ENCODE measurements around the gene PEAR1. TPM values are rescaled to one million over a fixed set of nuclear protein-coding genes. Genes with fewer than 3 reads are reported as not detected.

The PEAR1 gene
- total RNA-seq, 2 experiments from 2014 or later, result not detected

- Histone ChIP-seq H2AFZ (ENCODE audit: low read length) (no peak overlapping the region), H3K4me3 (ENCODE audit: low read depth, low read length, poor library complexity, severe bottlenecking) (no peak overlapping the region), H3K36me3 (ENCODE audit: insufficient read depth, low read length) (no peaks in the 10 kb centered on the region), H3K4me2 (ENCODE audit: low read length) (no peak overlapping the region), H3K4me1 (ENCODE audit: insufficient read depth, low read length, poor library complexity, severe bottlenecking) (no peaks in the 10 kb centered on the region), H3K27ac (ENCODE audit: low read depth, low read length, poor library complexity, severe bottlenecking) (no peak overlapping the region), H3K9me2 (ENCODE audit: insufficient read depth, low read length) (no peaks in the 10 kb centered on the region), H3K79me2 (ENCODE audit: insufficient read depth, low read depth, low read length) (no peaks in the 10 kb centered on the region), H4K20me1 (ENCODE audit: insufficient read depth, low read length) (no peaks in the 10 kb centered on the region), H3K9me3 (ENCODE audit: low read length) (no peaks in the 10 kb centered on the region)
- DNase-seq (ENCODE audit: low spot score), result no peak
- intact Hi-C loops (cut with micrococcal nuclease; ENCODE audit: unreplicated experiment), result no loop called here
- CTCF ChIA-PET (ENCODE audit: unreplicated experiment), result no interaction called here
- TF ChIP-seq, protein P1, sequence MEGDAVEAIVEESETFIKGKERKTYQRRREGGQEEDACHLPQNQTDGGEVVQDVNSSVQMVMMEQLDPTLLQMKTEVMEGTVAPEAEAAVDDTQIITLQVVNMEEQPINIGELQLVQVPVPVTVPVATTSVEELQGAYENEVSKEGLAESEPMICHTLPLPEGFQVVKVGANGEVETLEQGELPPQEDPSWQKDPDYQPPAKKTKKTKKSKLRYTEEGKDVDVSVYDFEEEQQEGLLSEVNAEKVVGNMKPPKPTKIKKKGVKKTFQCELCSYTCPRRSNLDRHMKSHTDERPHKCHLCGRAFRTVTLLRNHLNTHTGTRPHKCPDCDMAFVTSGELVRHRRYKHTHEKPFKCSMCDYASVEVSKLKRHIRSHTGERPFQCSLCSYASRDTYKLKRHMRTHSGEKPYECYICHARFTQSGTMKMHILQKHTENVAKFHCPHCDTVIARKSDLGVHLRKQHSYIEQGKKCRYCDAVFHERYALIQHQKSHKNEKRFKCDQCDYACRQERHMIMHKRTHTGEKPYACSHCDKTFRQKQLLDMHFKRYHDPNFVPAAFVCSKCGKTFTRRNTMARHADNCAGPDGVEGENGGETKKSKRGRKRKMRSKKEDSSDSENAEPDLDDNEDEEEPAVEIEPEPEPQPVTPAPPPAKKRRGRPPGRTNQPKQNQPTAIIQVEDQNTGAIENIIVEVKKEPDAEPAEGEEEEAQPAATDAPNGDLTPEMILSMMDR (conservative IDR thresholded peaks at IDR 0.05; ENCODE audit: low read length), result no peak
- no peak for TF ChIP-seq EZH2phosphoT487 (IDR thresholded peaks at IDR 0.05; ENCODE audit: borderline replicate concordance, low read depth, low read length)
- no TSS peak for BruUV-seq (replicated peaks)
- POLR2A ChIA-PET, result no interaction called here
Observed at GRCh38 chr1:156931211-156931952, 37.9 kb downstream of the PEAR1 start.

DNA sequence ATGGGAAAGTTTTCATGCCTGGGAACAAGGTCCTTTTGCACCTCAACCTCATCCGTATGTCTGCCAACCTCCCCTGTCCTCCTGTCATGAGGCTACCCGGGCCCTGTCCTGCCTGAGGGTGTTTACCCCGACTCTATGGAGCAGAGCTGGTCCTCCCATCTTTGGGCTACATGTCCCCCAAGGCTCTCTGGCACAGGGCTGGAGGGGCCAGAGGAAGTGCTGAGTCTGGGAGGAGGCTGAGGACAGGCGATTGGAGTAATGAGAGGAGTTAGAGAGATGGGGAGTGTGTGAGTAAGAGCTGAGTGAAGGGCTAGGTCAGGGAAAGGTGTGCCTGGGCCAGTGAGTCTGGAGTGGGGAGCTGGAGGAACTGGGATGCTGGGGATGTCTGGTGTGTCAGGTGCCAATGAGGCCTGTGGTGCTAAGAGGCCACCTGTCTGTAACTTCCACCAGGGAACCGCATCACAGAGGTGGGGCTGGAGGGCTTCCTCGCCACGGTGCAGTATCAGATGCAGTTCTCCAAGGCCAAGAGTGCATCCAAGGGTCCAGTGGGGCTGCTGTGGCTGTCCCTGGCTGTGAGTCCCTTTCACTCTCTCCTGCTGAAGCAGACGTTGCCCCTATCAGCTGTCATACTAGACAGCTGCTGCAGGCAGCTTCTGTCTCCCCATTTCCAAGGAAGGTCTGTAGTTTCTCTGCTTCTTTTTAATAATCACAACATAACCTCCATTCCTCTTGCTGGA, 38.6 kb downstream of the PEAR1 start:
- BruUV-seq (replicated peaks), result no TSS peak
- intact Hi-C loops (cut with micrococcal nuclease; ENCODE audit: unreplicated experiment), result no loop called here
- Histone ChIP-seq H4K20me1 (ENCODE audit: insufficient read depth, low read length) (no peaks in the 10 kb centered on the region), H2AFZ (ENCODE audit: low read length) (no peak overlapping the region), H3K36me3 (ENCODE audit: insufficient read depth, low read length) (no peaks in the 10 kb centered on the region), H3K4me2 (ENCODE audit: low read length) (no peak overlapping the region), H3K4me3 (ENCODE audit: low read depth, low read length, poor library complexity, severe bottlenecking) (no peak overlapping the region), H3K79me2 (ENCODE audit: insufficient read depth, low read depth, low read length) (no peaks in the 10 kb centered on the region), H3K4me1 (ENCODE audit: insufficient read depth, low read length, poor library complexity, severe bottlenecking) (no peaks in the 10 kb centered on the region), H3K9me2 (ENCODE audit: insufficient read depth, low read length) (no peaks in the 10 kb centered on the region), H3K9me3 (ENCODE audit: low read length) (no peaks in the 10 kb centered on the region), H3K27ac (ENCODE audit: low read depth, low read length, poor library complexity, severe bottlenecking) (no peak overlapping the region)
- DNase-seq (ENCODE audit: low spot score), result no peak
- POLR2A ChIA-PET, result no interaction called here
- CTCF ChIA-PET (ENCODE audit: unreplicated experiment), result no interaction called here
- TF ChIP-seq EZH2phosphoT487 (IDR thresholded peaks at IDR 0.05; ENCODE audit: borderline replicate concordance, low read depth, low read length), result no peak
- TF ChIP-seq, protein P1 (conservative IDR thresholded peaks at IDR 0.05; ENCODE audit: low read length), result no peak

DNA sequence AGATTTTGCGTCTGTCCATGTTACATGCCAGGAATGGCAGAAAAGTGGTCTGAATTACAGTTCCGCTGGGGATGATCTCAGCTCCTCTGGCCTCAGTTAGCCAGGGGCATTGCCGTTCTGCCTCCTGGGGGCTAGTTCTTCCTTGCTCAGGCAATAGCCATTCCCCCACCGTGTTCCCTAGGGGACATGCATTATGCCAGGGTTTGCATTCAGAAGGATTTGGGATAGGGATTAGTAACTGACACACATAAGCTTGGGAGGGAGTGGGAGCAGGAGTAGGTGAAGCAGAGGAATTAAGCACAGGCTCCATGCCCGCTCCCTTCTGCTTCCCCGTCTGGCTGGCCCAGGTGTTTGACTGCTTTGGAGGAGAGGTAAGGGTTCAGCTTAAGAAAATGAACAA, 39.6 kb downstream of the PEAR1 start:
- Histone ChIP-seq H3K79me2 (ENCODE audit: insufficient read depth, low read depth, low read length) (no peaks in the 10 kb centered on the region), H3K9me2 (ENCODE audit: insufficient read depth, low read length) (no peaks in the 10 kb centered on the region), H4K20me1 (ENCODE audit: insufficient read depth, low read length) (no peaks in the 10 kb centered on the region), H3K27ac (ENCODE audit: low read depth, low read length, poor library complexity, severe bottlenecking) (no peak overlapping the region), H3K4me1 (ENCODE audit: insufficient read depth, low read length, poor library complexity, severe bottlenecking) (no peaks in the 10 kb centered on the region), H3K36me3 (ENCODE audit: insufficient read depth, low read length) (no peaks in the 10 kb centered on the region), H3K9me3 (ENCODE audit: low read length) (no peaks in the 10 kb centered on the region), H3K4me3 (ENCODE audit: low read depth, low read length, poor library complexity, severe bottlenecking) (no peak overlapping the region), H2AFZ (ENCODE audit: low read length) (no peak overlapping the region), H3K4me2 (ENCODE audit: low read length) (no peak overlapping the region)
- POLR2A ChIA-PET, result no interaction called here
- no TSS peak for BruUV-seq (replicated peaks)
- TF ChIP-seq, protein P1 (conservative IDR thresholded peaks at IDR 0.05; ENCODE audit: low read length), result no peak
- TF ChIP-seq EZH2phosphoT487 (IDR thresholded peaks at IDR 0.05; ENCODE audit: borderline replicate concordance, low read depth, low read length), result no peak
- CTCF ChIA-PET (ENCODE audit: unreplicated experiment), result no interaction called here
- intact Hi-C loops (cut with micrococcal nuclease; ENCODE audit: unreplicated experiment), result no loop called here
- DNase-seq (ENCODE audit: low spot score), result no peak
